ENCODE data around the gene DUS1L. TPM values are rescaled to one million over a fixed set of nuclear protein-coding genes. Genes with fewer than 3 reads are reported as not detected.

Gene DUS1L
- total RNA-seq, 1 donor from 2014 or later = 24.5 TPM

GRCh38 chr17:82008941-82009405 lies 56.6 kb downstream of the DUS1L start:
- no peaks in the 10 kb centered on the region for H3K27me3 ChIP-seq (ENCODE audit: control insufficient read depth in 3 of 3, insufficient read depth in 3 of 3, low read length in 3 of 3)
- H3K4me1 ChIP-seq (ENCODE audit: control insufficient read depth in 3 of 3, insufficient read depth in 3 of 3, low read length in 3 of 3) = peaks cover 12 to 16% (median 14%) of the 10 kb centered on the region in 3 donors
- H3K36me3 ChIP-seq (ENCODE audit: control insufficient read depth in 3 of 3, insufficient read depth in 3 of 3, low read length in 3 of 3) = peaks cover 0 to 3% (median 0%) of the 10 kb centered on the region in 3 donors
- no peak overlapping the region for H3K27ac ChIP-seq (ENCODE audit: low read depth, low read length)
- H3K9ac ChIP-seq (ENCODE audit: low read depth in 1 of 3, low read length in 3 of 3) = no peak overlapping the region
- no peak overlapping the region for H3K4me3 ChIP-seq (ENCODE audit: low read length in 3 of 3)
- H3K9me3 ChIP-seq (ENCODE audit: control insufficient read depth in 3 of 3, low read length in 3 of 3) = no peaks in the 10 kb centered on the region

DNA sequence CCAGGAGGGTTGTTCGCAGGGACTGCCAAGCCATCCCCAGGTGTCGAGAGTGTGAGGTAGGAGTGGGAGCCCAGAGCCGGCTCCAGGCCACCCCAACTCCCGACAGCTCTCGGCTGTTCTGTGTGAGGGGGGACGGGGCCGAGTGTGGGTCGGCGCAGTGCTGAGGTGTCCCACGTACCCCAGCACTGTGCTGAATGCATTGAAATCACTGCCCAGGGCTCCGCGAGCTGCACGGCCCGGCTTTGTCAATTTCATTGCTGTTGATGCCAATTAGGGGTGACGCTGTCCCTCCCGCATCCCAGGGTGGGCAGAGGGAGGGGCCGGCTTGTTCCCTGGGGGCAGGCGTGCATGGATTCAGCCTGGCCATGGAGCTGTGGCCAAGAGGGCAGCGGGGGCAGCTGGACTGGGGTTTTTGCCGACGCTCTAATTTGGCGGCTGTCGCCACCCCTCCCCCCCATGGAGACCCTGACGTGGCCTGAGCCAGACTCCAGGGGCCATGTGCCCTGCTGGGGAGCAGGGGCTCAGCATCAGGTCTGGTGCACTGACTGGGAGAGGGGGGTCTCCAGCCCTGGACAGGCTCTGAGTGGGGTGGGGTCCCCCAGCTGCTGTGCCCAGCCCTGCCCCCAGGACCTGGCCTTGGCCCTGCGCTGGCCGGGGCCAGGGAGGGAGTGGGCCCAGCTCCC lies 57.2 kb downstream of the DUS1L start:
- no peak overlapping the region for H3K27ac ChIP-seq (ENCODE audit: low read depth, low read length)
- H3K27me3 ChIP-seq (ENCODE audit: control insufficient read depth in 3 of 3, insufficient read depth in 3 of 3, low read length in 3 of 3) = no peaks in the 10 kb centered on the region
- H3K4me1 ChIP-seq (ENCODE audit: control insufficient read depth in 3 of 3, insufficient read depth in 3 of 3, low read length in 3 of 3) = peaks cover 17 to 22% (median 19%) of the 10 kb centered on the region in 3 donors
- H3K9ac ChIP-seq (ENCODE audit: low read depth in 1 of 3, low read length in 3 of 3) = no peak overlapping the region
- H3K4me3 ChIP-seq (ENCODE audit: low read length in 3 of 3) = no peak overlapping the region
- peaks cover 0 to 3% (median 0%) of the 10 kb centered on the region in 3 donors for H3K36me3 ChIP-seq (ENCODE audit: control insufficient read depth in 3 of 3, insufficient read depth in 3 of 3, low read length in 3 of 3)
- H3K9me3 ChIP-seq (ENCODE audit: control insufficient read depth in 3 of 3, low read length in 3 of 3) = no peaks in the 10 kb centered on the region

Other genes with a start within 250 kb of the DUS1L start
- 81.9 TPM for gene MCRIP1, start 232.5 kb downstream of the DUS1L start, total RNA-seq
- 35.0 TPM for gene PPP1R27, start 230.8 kb downstream of the DUS1L start, total RNA-seq
- 264 TPM for gene P4HB, start 205.3 kb downstream of the DUS1L start, total RNA-seq
- gene ARHGDIA, start 194.5 kb downstream of the DUS1L start, total RNA-seq = 43.3 TPM
- gene ALYREF, start 174.2 kb downstream of the DUS1L start, total RNA-seq = 78.8 TPM
- gene ANAPC11, start 174.1 kb downstream of the DUS1L start, total RNA-seq = 104 TPM
- 1.0 TPM for gene NPB, start 163.6 kb downstream of the DUS1L start, total RNA-seq
- gene PCYT2, start 154.4 kb downstream of the DUS1L start, total RNA-seq = 10.4 TPM
- 3.7 TPM for gene SIRT7, start 147.6 kb downstream of the DUS1L start, total RNA-seq
- gene MAFG, start 138.1 kb downstream of the DUS1L start, total RNA-seq = 8.9 TPM
- gene PYCR1, start 128.5 kb downstream of the DUS1L start, total RNA-seq = 43.8 TPM
- gene MYADML2, start 118.6 kb downstream of the DUS1L start, total RNA-seq = 16.7 TPM
- gene NOTUM, start 104.6 kb downstream of the DUS1L start, total RNA-seq = 0.52 TPM
- gene ASPSCR1, start 88.2 kb downstream of the DUS1L start, total RNA-seq = 18.8 TPM
- gene CENPX, start 42.9 kb downstream of the DUS1L start, total RNA-seq = 20.9 TPM
- gene LRRC45, start 42.5 kb downstream of the DUS1L start, total RNA-seq = 7.8 TPM
- gene RAC3, start 34.1 kb downstream of the DUS1L start, total RNA-seq = 8.4 TPM
- 20.4 TPM for gene DCXR, start 28.1 kb downstream of the DUS1L start, total RNA-seq
- gene RFNG, start 14.0 kb downstream of the DUS1L start, total RNA-seq = 16.7 TPM
- gene GPS1, start 13.9 kb downstream of the DUS1L start, total RNA-seq = 64.7 TPM
- gene FASN, start 32.4 kb upstream of the DUS1L start, total RNA-seq = 26.1 TPM
- gene CCDC57, start 147.0 kb upstream of the DUS1L start, total RNA-seq = 11.5 TPM
- 13.0 TPM for gene SLC16A3, start 163.2 kb upstream of the DUS1L start, total RNA-seq
- gene CSNK1D, start 207.9 kb upstream of the DUS1L start, total RNA-seq = 21.4 TPM